COLO668 (cell line): Measurements from ENCODE around the gene CECR2.
"Not testable (repeated sequence)": the region's sequence is repeated elsewhere in the genome, so short reads cannot be mapped to it uniquely, and the experiment has no call there.

Experiments
- DNase-seq: peaks from one replicate; lab custom pipeline; 2025; ENCODE audit not compliant: unreplicated experiment; lab: John Stamatoyannopoulos, UW

CECR2 gene

GRCh38 chr22:17400305-17400704, 31.0 kb downstream of the CECR2 start:
- no peak for DNase-seq

GRCh38 chr22:17401728-17402127, 32.5 kb downstream of the CECR2 start:
- no peak for DNase-seq

GRCh38 chr22:17402293-17402692, 33.0 kb downstream of the CECR2 start:
- DNase-seq = no peak

GRCh38 chr22:17403906-17404305, 34.6 kb downstream of the CECR2 start:
- no peak for DNase-seq

GRCh38 chr22:17407643-17408042, 38.4 kb downstream of the CECR2 start:
- no peak for DNase-seq

GRCh38 chr22:17410576-17410975, 41.3 kb downstream of the CECR2 start:
- no peak for DNase-seq

- no peak for DNase-seq
Observed at GRCh38 chr22:17411213-17411612, 42.0 kb downstream of the CECR2 start.

- no peak for DNase-seq
Observed at GRCh38 chr22:17412232-17412631, 43.0 kb downstream of the CECR2 start.

GRCh38 chr22:17418890-17419324, 49.6 kb downstream of the CECR2 start:
- no peak for DNase-seq

- DNase-seq = no peak
Observed at GRCh38 chr22:17419348-17419747, 50.1 kb downstream of the CECR2 start.

- no peak for DNase-seq
Observed at GRCh38 chr22:17422736-17423343, 53.6 kb downstream of the CECR2 start.

GRCh38 chr22:17423616-17424015, 54.4 kb downstream of the CECR2 start:
- no peak for DNase-seq

- DNase-seq = not testable (repeated sequence)
Observed at GRCh38 chr22:17427528-17427927, 58.3 kb downstream of the CECR2 start.

- DNase-seq = no peak
Observed at GRCh38 chr22:17429516-17429915, 60.3 kb downstream of the CECR2 start.

GRCh38 chr22:17430412-17430811, 61.2 kb downstream of the CECR2 start:
- no peak for DNase-seq

- no peak for DNase-seq
Observed at GRCh38 chr22:17431179-17431578, 61.9 kb downstream of the CECR2 start.

GRCh38 chr22:17434856-17435255, 65.6 kb downstream of the CECR2 start:
- DNase-seq = no peak

- no peak for DNase-seq
Observed at GRCh38 chr22:17435375-17435774, 66.1 kb downstream of the CECR2 start.

GRCh38 chr22:17436382-17436980, 67.2 kb downstream of the CECR2 start:
- no peak for DNase-seq

- no peak for DNase-seq
Observed at GRCh38 chr22:17436981-17437412, 67.7 kb downstream of the CECR2 start.

- DNase-seq = no peak
Observed at GRCh38 chr22:17438026-17438425, 68.8 kb downstream of the CECR2 start.

- DNase-seq = no peak
Observed at GRCh38 chr22:17441326-17441725, 72.1 kb downstream of the CECR2 start.
